K562 (cell line): Measurements from ENCODE around the gene PKHD1.

ENCODE experiments used
- CBX1 ChIP-seq: sonication (generic); IDR thresholded peaks from 2 replicates; pipeline ENCODE4 v1.6.1; 2016; ENCODE audit warnings: antibody characterized with exemption, low read depth, mild to moderate bottlenecking
- ZC3H11A ChIP-seq: IDR thresholded peaks from 2 replicates; pipeline ENCODE4 v1.6.1; 2012; ENCODE audit warnings: low read depth, low read length, improper control_type of control experiment

GRCh38 chr6:52010806-52011205 is 76.6 kb downstream of the PKHD1 start:
- TF ChIP-seq ZC3H11A (no peak), CBX1 (no peak)
